Stimulated activated CD4-positive, alpha-beta T cell treated with anti-CD3 and anti-CD28 coated beads, Interleukin-1b, Interleukin-23, amount 100 ng/mL, for 4 hours (primary cell): ENCODE results near the gene HOXD9.

Experiments used
- DNase-seq, 2 donors: peaks; one replicate each; pipeline ENCODE4 v3.0.0-alpha.2; 2020; ENCODE audit warnings: low read depth in 2 of 2

HOXD9 gene

DNA sequence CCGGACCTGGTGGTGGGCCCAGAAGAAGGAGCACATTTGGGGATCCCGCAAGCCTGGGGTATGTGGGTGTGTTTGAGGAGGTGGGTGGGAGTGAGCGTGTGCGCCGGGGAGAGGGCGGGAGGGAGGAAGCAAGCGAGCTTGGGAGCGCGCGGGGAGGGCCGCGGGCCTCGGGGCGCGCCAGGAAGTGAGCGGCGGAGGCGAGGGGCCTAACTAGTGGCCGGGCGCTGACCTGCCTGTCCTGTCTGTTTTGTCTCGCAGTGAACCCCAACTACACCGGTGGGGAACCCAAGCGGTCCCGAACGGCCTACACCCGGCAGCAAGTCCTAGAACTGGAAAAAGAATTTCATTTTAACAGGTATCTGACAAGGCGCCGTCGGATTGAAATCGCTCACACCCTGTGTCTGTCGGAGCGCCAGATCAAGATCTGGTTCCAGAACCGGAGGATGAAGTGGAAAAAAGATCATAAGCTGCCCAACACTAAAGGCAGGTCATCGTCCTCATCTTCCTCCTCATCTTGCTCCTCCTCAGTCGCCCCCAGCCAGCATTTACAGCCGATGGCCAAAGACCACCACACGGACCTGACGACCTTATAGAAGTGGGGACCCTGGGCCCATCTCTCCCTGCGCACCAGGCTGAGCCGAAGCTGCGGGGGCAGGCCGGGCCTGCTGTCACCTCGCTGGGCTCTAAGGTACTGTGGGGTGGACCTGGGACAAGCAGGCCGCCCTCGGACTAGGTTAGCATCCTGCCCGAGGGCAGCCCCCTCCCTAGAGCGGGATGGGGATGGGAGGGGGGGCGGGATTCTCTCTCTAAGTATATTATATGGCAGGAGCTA is 30.0 kb downstream of the HOXD9 start:
- no peak for DNase-seq

DNA sequence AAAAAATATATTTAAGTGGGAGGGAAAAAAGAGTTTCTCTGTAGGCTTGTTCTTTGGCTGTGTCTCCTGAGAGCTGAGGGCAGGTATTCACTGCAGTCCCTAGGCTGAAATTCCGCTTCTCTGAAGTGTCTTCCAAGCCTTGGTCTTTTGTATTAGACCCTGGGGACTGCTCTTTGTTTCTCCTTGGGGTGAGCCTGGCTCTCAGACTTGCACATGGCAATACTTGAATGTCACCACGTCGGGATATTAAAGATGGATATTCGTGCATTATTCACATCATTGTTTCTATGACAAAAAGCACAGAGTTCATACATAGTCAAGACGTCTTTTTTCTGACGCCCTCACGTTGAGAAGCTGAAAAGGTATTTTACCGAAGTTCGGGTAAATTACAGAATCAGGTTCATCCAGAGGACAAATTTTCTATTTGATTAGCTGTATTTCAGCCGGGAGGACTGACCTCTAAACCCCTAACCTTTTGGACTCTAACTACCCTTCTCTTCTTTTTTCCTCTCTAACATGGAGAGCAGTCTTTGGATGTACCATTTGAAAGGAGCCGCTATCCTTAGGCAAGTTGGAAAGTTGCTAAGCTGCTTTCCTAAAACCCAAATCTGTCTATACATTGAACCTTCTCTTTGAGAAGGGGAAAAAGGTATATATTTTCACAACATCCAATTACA is 32.2 kb downstream of the HOXD9 start:
- no peak for DNase-seq

DNA sequence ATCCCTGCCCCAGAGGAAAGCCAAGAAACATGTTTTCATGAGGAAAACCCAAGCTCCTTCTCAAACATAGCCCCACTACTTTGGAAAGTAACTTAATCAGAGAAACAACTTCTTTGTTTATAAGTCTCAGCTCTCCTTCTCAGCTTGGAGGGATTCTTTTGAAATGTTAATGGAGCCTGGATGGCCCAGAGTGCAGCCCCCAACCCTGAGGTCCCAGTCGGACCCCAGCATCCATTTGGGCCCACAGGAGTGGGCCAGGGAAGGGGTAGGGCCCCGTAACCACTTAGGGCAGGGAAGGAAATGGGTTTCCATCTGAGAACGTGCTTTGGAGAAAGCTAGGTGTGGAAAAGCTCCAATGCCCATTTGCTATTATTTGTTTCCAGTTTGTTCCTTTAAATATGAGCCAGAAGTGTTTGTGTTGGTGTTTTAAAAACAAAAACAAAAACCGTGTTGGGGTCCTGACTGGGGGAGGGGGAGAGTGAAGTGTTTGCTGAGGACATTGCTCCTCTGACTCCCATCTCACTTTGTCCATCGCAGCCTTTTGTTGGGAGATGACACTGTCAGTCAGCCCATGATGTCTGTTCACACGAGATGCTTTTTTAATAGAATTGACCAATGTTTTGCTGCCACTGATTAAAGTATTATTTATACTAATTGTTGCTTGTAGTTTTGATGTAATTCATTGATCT is 33.0 kb downstream of the HOXD9 start:
- no peak for DNase-seq

DNA sequence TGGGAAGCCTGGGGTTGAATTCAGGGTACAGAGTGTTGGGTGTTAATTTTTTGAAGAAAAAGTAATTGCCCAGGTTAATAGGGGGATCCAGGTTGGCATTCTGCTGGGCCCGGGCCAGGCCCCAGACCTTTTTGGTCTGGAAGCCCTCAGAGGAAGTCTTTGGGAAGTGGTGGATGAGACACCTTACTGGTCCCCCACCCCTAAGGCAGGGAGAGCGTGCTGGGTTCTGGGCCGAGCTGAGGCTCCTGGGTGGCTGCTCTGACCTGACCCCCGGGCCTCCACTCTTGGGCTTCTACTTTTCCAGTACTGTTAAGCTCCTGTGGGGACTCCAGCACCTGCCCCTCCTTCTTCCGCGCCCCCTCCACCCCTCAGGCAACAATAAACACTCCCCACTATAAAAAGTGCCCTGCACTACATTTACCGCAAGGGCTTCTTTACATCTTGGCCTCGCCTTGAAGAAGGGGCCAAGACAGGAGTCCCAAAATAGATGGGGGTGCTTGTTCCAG is 33.8 kb downstream of the HOXD9 start:
- DNase-seq = no peak

DNA sequence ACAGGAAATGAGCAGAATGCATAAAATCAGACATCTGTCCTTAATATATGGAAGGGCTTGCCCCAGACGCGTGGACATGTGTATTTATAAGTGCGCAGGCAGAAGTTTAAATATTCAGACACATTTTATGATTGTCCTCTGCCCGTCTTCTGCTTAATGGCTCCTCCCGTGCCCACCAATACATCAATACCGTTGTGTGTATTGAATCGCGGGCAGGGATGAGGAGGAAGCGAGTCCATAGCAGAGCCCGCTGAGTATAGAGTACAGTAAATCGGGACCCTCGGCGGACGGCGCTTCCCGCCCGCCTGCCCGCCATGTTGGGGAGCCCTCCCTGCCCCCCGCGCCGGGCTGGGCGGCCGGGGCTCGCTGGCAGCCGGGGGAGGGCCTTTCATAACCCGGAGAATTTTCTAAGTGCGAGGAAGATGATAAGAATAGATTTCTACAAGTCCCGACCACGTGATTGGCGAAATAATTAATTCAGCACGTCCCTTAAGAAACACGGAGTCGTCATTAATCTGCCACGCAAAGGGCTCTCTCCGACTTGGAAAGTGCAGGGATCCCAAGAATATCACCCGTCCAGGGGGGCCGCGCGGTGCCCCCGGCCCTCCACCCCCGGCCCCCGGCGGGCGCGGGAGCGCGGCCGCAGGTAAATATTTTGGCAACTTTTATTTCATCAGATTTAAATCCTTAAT is 34.4 kb downstream of the HOXD9 start, which contains the start of gene HOXD3:
Gene HOXD3, plus strand, starts transcription at position 501 of the 692 bp plus-strand sequence. CDS start 11,808 bp downstream, outside the sequence.
- no peak for DNase-seq

DNA sequence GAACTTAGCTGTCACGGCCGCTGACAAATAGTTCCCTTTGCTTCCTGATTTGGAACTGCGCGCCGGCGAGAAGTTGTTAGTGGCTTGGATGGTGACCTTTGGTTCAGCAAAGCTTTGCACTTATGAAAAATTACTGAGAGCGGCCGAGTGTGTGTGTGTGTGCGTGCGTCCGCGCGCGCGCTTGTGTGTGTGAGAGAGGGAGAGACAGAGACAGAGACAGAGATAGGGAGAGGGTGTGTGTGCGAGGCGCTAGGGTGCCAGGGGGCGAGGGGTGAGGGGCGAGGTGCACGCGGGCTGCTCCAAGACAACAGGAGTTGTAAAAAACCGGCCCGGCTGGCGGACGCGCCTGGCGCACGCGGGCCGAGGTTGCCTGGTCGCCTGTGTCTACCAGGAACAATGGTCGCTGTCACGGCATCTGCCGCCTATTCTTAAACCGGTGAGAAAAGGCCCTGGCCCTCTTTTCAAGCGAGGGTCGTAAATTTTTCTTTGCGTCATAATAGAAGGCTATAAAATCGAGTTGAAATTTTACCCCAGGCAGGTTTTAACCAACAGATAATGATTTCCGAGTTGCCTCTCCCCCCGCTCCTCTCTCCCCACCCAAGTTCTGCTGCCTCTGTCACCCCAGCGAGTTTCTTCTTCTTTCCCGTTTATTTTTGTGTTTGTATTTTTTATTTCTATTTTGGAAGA is 35.1 kb downstream of the HOXD9 start:
- no peak for DNase-seq

DNA sequence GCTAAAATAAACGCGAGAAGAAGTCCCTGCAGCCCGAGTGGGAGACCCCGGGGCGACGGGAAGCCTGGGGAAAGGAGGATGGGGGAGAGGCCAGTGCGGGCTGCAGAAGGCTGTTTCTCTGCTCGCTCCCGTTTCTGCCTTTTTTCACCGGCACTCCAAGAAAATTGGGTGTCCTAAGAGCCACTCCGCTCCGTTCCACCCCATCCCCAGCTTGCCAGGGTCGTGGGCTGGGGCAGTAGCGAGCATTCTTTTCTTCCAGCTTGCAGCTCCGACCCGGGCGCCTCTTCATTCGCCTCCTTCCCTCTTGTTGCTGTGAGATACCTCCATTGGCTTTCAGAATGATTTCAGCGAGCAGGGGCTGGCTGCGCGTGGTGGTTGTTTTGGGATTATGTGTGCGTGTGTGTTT is 35.7 kb downstream of the HOXD9 start:
- DNase-seq = no peak

DNA sequence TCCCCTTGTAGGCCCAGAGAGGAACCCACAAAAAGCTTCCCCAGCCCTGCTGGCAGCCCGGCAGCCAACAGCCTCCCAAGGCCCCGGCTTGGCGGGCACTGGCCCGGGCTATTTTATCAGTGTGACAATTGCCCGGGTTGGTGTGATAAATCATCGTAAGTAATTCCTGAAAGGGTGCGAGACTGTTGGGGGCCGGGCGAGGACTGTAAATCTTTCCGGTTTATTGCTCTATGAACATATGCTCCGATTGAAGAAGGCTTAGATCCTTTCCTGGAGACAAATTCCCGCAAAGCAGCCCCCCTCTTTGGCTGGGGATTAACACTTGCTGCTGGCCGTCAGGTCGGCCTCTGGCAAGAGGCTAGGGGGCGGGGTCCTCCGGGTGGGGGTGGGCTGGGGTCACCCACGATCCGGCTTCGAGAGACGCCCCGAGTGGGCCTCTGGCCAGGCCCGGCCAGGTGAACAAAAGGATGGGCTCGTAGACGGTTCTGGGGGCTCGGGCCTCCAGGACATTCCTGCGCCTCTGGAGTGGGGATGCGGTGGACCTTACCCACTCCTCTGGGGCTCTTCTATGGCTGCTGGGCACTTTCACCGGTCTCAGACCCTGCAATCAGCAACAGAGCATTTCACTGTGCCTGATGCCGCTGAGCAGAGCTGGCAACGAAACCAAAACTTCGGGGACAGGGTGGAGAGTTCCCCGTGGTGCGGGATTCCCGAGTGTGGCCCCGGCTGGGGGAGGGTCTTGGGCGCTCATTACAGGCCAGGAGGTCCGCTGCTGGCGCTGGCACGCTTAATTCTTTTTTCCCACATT is 36.5 kb downstream of the HOXD9 start:
- DNase-seq = no peak

DNA sequence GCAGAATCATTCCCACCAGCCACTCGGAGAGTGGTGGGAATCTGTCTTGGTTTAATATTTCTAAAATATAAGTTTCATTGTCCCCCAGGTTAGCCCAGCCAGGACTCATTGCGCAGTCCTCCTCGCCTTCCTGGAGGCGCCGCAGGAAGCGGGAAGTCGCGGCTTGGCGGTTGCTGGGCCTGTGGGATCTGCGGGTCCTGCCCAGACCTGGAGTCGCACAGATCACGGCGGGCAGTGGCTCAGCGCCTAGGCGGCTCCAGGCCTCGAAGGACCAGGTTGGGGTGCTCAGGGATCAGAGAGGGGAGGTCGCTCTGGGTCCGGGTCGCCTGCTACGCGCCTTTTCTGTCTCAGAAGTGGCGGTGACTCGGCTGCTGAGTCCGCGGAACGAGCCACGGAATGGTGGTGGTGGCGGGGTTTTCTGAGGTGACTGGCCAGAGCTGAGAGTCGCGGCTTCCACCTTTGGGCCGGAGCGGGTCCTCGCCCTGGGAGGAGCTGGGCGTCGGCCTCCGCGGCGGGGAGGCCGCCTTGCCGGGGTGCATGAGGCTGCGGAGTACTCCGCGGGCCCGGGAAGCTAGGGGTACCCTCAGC is 37.2 kb downstream of the HOXD9 start:
- no peak for DNase-seq

DNA sequence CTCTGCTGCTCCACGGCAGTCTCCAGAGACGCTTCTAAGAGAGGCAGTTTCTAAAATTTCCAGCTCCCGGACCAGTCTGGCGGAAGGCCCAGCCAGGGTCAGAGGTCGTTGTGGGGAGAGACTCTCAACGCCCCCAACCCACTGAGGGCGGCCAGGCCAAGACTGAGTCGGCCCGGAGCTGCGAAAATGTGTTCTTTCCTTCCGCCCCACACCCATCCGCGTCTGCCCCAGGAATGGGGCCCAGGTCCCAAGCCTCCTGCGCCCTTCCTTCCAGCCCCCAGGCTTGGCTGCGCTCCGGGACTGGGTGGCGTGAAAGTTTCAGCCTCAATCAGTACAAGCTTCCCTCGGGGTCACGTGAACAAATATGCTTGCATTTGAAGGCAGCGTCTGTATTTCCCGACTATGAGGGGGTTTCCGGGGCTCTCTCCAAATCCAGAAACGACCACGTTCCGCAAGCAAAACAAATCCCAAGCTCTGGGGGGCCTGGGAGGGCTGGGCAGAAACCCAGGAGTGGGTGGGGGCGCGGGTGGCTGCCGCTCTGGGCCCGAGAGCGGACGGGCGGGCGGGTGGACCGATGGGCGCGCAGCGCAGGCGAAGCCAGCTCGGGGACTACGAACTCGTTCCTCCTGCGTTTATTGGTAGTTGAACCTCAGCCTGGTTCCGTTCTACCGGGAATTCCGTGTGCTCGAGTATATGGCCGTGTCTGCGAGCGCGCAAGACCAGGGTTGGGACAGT is 37.9 kb downstream of the HOXD9 start:
- no peak for DNase-seq

DNA sequence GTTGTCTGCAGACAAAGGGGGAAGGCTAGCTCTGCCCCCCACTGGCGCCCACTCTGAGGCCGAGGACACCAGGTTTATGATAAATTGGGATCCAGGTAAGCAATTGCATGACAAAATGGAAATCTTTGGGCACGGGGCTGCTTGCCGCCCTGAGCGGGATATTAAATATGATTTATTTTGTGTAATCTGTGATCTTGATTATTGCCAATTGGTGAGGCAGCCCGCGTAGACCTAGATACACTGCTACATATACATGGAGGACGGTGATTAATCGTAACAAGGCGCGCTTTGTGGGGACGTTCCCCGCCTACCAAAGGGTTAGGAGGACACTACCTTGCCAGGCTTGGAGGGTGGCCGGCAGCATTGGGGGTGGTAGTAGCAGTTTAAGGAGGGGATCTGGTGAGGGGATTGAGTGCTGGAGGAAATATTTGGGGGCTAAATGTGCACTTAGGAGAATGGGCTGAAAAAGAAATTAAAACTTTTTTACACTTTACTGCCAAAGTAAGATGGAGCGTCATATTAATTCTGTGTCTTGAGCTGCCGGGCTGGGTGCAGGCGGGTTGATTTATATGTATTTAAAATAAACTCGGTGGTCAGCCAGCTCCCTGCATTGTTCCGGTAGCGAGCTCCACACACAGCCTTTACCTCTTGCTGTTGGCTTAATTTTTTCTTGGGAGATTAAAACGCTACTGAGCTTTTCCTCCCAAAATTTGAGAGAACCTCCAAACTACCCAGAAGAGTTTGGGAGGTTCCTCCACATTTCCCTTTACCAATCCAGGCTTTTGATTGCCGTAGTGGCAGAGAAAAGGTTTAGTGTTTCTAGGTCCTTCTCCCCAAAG is 38.7 kb downstream of the HOXD9 start:
- DNase-seq = no peak

DNA sequence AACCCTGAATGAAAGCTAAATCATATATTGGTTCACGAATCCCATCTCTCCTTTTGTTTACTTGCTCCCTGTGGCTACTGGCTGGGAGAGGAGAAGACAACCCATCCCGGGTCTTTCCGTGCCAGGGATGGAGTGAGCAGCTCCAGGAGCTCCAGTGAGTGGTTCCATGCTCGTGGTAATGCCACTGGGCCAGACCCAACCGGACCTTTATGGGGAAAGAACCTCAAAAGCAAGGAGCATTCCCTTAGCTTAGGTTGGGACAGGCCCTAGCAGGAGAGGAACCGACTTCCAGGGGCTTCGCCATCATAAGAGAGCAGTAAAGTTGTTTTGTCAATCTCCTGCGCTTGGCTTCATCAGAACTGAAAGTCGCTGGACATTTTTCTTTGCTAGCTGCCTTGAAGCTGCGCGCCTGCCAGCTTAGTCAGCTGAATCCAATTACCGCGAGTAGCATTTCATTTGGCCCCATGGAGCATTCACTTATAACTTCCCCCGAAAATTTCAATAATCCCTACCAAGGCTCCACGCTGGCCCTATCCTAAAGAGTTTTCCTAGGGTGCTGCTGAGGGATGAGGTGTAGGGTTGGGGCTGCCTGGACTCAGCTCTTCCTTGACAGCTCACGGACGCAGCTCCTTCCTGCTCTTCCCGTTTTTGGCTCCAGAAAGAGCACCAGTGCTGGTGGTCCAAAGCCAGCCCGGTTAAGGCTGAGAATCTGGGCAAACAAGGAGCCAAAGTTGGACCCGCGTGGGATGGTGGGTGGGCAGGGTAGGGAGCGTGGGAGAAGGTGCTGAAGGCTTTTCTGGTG is 39.5 kb downstream of the HOXD9 start:
- no peak for DNase-seq

DNA sequence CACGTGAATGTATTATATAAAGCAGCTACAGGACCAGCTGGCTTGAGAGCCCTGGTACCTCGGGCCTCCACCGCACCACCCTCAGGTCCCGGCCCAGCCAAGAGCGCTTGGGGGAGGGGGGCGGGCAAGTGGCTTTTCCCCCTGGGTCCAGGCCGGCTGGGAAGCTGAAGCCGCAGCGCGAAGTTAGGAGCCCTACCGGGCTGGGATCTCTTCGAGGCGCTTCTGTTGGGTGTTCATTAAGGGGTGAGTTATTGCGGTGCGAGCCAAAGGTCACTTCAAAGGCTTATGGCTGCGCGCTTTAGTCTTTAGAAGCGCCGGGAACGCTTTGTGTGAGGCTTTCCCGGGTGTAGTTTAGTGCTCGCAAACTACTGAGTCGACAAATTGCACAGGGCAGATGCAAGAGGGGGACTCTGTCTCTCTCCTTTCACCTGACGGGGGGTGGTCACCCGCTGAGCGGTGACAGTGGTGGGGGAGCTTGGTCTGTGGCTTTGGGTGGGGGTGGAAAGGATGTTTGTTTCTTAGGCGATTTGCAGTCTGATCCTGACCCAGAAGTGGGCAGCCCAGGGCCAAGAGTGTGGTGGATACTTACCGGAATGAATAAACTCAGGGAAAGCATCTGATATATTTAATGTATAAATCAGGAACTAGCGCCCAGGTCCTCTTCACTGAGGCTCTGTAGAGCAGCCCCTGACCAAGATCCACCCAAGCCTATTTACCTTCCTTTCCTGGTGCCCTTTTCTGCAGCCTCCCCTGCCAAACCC is 40.6 kb downstream of the HOXD9 start:
- DNase-seq = no peak

DNA sequence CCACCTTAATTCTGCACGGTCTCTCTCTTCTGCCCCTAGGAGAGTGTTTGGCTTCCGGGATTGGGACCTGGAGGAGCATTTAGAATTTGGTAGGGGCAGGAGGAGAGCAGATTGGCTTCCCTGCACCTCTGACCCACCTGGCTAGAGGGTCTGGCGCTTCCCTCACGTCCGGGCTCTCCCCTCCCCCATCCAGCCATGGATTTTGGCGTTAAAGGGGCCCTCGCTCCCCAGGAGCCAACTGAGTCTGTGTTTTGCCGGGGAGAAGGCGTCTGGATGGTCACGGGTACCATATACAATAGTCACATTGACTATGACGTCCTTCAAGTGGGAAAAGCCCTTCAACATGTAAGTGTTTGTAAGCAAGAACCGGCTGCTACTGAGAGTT is 41.1 kb downstream of the HOXD9 start:
- no peak for DNase-seq

DNA sequence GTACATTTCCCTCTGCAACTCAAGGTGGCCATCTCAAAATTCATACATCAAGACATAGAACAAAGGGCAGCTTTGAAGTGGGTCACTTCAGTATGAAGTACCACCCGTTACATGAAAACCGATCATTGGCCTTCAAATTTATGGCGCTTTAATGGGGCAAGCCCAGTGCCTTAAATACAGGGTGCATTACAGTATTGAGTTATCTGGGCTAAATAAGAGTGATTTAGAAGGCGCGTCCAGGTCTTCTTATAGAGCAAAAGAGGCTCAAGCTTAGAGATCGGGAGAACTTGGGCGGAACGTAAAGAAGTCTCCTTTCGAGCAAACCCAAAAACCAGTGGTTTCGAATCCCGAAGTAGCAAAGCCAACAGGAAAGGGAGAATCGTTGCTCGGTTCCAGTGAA is 41.7 kb downstream of the HOXD9 start:
- no peak for DNase-seq

DNA sequence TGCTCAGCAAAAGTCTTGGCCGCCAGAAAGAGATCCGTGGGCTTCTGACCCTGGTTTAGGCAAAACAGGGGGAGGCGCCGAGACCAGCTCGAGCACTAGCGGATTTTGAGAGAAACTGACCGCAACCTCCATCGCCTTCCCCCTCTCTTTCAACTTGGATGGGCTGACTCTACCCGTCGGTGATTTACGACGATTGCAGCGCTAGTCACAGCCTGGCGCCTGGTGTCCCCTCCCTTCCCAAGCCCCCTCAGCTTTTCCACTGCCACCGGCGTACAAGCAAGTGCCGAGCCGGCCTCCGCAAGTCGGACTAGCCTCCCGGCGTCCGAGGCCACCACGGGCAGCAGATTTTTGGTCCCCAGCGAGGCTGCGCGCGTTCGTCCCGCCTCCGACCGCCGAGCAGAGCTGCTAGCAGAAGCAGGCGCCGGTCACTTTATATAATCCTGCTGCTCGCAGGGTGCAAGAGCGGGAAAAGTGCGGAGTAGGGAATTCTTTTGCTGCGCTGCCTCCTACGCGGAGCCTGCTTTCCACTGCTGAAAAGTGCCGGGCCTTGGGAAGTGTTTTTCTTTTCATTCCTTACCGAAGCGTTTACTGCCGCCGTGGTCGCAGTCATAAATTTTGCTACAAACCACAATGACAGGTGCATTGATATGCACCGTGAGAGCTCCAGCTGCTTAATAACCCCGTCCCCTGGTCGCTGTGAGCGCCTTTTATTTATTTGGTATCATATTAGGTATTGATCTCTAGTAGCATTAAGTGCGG is 42.3 kb downstream of the HOXD9 start:
- DNase-seq = no peak
